GM12892 (cell line): Measurements from ENCODE around the gene TP53I3.

ENCODE experiments used
- POLR2A ChIP-seq: IDR thresholded peaks from 2 replicates; pipeline ENCODE4 v1.6.1; 2011; ENCODE audit warnings: low read depth, low read length, control low read depth
- POLR2AphosphoS5 ChIP-seq: IDR thresholded peaks from 2 replicates; pipeline ENCODE4 v1.6.1; 2011; ENCODE audit warnings: low read depth, low read length, control low read depth
- TAF1 ChIP-seq: IDR thresholded peaks from 2 replicates; pipeline ENCODE4 v1.6.1; 2011; ENCODE audit warnings: low read depth, mild to moderate bottlenecking, control low read depth, low read length, borderline replicate concordance

DNA sequence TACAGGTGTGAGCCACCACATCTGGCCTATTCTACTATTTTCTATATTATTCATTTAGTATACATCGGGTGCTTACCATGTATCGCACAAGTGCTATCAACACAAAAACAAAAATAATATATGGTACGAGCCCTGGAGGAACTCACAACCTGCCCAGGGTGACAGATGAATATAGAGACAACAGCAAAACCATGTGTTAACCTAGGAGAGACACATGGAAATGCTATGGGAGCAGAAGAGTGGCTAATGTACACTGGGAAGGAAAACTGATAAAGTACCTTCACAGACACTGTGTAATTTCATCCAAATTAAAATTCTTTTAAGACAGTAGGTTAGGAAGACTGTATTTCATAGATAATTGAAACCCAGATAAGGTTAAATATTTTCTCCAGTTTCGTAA is 12.4 kb downstream of the TP53I3 start:
- no peak for TF ChIP-seq POLR2A
- TF ChIP-seq POLR2AphosphoS5 = no peak
- no peak for TF ChIP-seq TAF1
